Rectal smooth muscle tissue (tissue), 1 donor: Measurements from ENCODE around the gene NHERF1.

Experiments
- H3K27ac ChIP-seq: one replicate; pipeline ENCODE4 v1.7.0; 2013; ENCODE audit warnings: low read depth, low read length, inconsistent platforms
- H3K27me3 ChIP-seq: one replicate; pipeline ENCODE4 v1.7.0; 2013; ENCODE audit warnings: low read length; ENCODE audit not compliant: control insufficient read depth, insufficient read depth
- H3K36me3 ChIP-seq: one replicate; pipeline ENCODE4 v1.7.0; 2013; ENCODE audit warnings: low read length; ENCODE audit not compliant: control insufficient read depth, insufficient read depth
- H3K4me1 ChIP-seq: one replicate; pipeline ENCODE4 v1.7.0; 2013; ENCODE audit warnings: low read length; ENCODE audit not compliant: control insufficient read depth, insufficient read depth
- H3K4me3 ChIP-seq: one replicate; pipeline ENCODE4 v1.7.0; 2013; ENCODE audit warnings: low read length
- H3K9ac ChIP-seq: one replicate; pipeline ENCODE4 v1.7.0; 2013; ENCODE audit warnings: low read length

Gene NHERF1

GRCh38 chr17:74756891-74757290, 8.5 kb downstream of the NHERF1 start:
- H3K36me3 ChIP-seq, result no peaks in the 10 kb centered on the region
- H3K9ac ChIP-seq, result no peak overlapping the region
- no peak overlapping the region for H3K4me3 ChIP-seq
- no peaks in the 10 kb centered on the region for H3K27me3 ChIP-seq
- H3K27ac ChIP-seq, result no peak overlapping the region
- no peaks in the 10 kb centered on the region for H3K4me1 ChIP-seq

GRCh38 chr17:74757502-74757901, 9.1 kb downstream of the NHERF1 start:
- Histone ChIP-seq H3K27ac (no peak overlapping the region), H3K27me3 (no peaks in the 10 kb centered on the region), H3K4me1 (no peaks in the 10 kb centered on the region), H3K36me3 (no peaks in the 10 kb centered on the region), H3K9ac (no peak overlapping the region), H3K4me3 (no peak overlapping the region)

GRCh38 chr17:74757931-74758847, 9.8 kb downstream of the NHERF1 start:
- Histone ChIP-seq H3K36me3 (no peaks in the 10 kb centered on the region), H3K27ac (no peak overlapping the region), H3K27me3 (no peaks in the 10 kb centered on the region), H3K4me1 (no peaks in the 10 kb centered on the region), H3K4me3 (peak overlapping the region; percentile 21), H3K9ac (no peak overlapping the region)

GRCh38 chr17:74758848-74759168, 10.4 kb downstream of the NHERF1 start:
- Histone ChIP-seq H3K4me3 (peak overlapping the region; percentile 21), H3K9ac (no peak overlapping the region), H3K4me1 (no peaks in the 10 kb centered on the region), H3K36me3 (no peaks in the 10 kb centered on the region), H3K27ac (no peak overlapping the region), H3K27me3 (no peaks in the 10 kb centered on the region)

GRCh38 chr17:74759243-74759801, 10.9 kb downstream of the NHERF1 start:
- no peak overlapping the region for H3K27ac ChIP-seq
- H3K36me3 ChIP-seq, result no peaks in the 10 kb centered on the region
- no peak overlapping the region for H3K9ac ChIP-seq
- no peaks in the 10 kb centered on the region for H3K4me1 ChIP-seq
- no peaks in the 10 kb centered on the region for H3K27me3 ChIP-seq
- H3K4me3 ChIP-seq, result no peak overlapping the region

- no peak overlapping the region for H3K27ac ChIP-seq
- no peaks in the 10 kb centered on the region for H3K4me1 ChIP-seq
- H3K27me3 ChIP-seq, result no peaks in the 10 kb centered on the region
- H3K36me3 ChIP-seq, result no peaks in the 10 kb centered on the region
- H3K4me3 ChIP-seq, result no peak overlapping the region
- H3K9ac ChIP-seq, result no peak overlapping the region
These were observed 11.5 kb downstream of the NHERF1 start for GRCh38 chr17:74759941-74760340.

GRCh38 chr17:74760404-74761105, 12.1 kb downstream of the NHERF1 start:
- H3K36me3 ChIP-seq, result no peaks in the 10 kb centered on the region
- H3K27ac ChIP-seq, result no peak overlapping the region
- H3K9ac ChIP-seq, result no peak overlapping the region
- H3K27me3 ChIP-seq, result no peaks in the 10 kb centered on the region
- no peak overlapping the region for H3K4me3 ChIP-seq
- no peaks in the 10 kb centered on the region for H3K4me1 ChIP-seq

GRCh38 chr17:74761419-74761818, 13.0 kb downstream of the NHERF1 start:
- no peak overlapping the region for H3K4me3 ChIP-seq
- no peaks in the 10 kb centered on the region for H3K27me3 ChIP-seq
- H3K27ac ChIP-seq, result no peak overlapping the region
- H3K4me1 ChIP-seq, result no peaks in the 10 kb centered on the region
- H3K9ac ChIP-seq, result no peak overlapping the region
- H3K36me3 ChIP-seq, result no peaks in the 10 kb centered on the region

- Histone ChIP-seq H3K36me3 (no peaks in the 10 kb centered on the region), H3K27me3 (no peaks in the 10 kb centered on the region), H3K4me1 (no peaks in the 10 kb centered on the region), H3K9ac (no peak overlapping the region), H3K27ac (no peak overlapping the region), H3K4me3 (no peak overlapping the region)
These were observed 13.5 kb downstream of the NHERF1 start for GRCh38 chr17:74761931-74762330.

- Histone ChIP-seq H3K27me3 (no peaks in the 10 kb centered on the region), H3K27ac (no peak overlapping the region), H3K9ac (no peak overlapping the region), H3K4me1 (no peaks in the 10 kb centered on the region), H3K4me3 (peak overlapping the region; percentile 9), H3K36me3 (no peaks in the 10 kb centered on the region)
These were observed 15.3 kb downstream of the NHERF1 start for GRCh38 chr17:74763565-74764387.

- Histone ChIP-seq H3K4me3 (no peak overlapping the region), H3K9ac (no peak overlapping the region), H3K36me3 (no peaks in the 10 kb centered on the region), H3K27me3 (no peaks in the 10 kb centered on the region), H3K27ac (no peak overlapping the region), H3K4me1 (no peaks in the 10 kb centered on the region)
These were observed 16.4 kb downstream of the NHERF1 start for GRCh38 chr17:74764751-74765286.

- Histone ChIP-seq H3K27me3 (no peaks in the 10 kb centered on the region), H3K4me1 (no peaks in the 10 kb centered on the region), H3K36me3 (peaks cover 5% of the 10 kb centered on the region), H3K9ac (no peak overlapping the region), H3K27ac (no peak overlapping the region), H3K4me3 (no peak overlapping the region)
These were observed 18.0 kb downstream of the NHERF1 start for GRCh38 chr17:74766413-74766812.
